ENCODE data around the gene CMC2. TPM values are rescaled to one million over a fixed set of nuclear protein-coding genes. Genes with fewer than 3 reads are reported as not detected.

Gene CMC2
- total RNA-seq, 1 experiment from 2014 or later, result 80.8 TPM

DNA sequence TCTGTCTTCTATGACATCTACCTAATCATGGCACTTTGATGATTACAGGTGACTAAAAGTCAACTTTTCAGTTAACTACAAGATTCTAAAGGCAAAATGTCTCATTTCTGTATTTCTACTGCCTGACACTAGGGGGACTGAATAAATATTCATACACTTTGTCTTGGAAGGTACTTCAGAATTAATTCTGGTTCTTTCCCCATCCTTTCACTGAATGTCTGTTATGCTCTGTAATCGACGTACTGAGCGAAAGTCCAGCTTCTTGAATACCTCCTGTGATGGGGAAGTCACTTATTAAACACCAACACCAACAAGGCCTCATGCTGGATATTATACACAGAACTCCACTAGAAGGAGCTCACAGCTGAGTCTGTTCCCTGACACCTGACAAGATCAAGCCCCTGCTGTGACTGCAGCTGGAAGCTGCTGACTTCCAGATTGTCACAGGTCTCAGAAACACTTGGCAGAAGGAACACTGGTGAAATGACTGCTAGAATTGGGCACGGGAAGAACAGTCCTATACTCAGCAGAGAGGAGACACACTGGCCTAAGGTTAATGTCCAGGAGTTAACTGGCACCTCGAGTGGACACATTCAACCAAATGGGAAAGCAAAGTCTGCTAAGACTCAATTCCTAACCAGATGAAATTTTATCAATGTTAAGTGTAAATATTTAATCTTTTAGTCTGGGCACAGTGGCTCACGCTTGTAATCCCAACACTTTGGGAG lies 31.9 kb downstream of the CMC2 start:
- DNase-seq (ENCODE audit: low read depth), result no peak

DNA sequence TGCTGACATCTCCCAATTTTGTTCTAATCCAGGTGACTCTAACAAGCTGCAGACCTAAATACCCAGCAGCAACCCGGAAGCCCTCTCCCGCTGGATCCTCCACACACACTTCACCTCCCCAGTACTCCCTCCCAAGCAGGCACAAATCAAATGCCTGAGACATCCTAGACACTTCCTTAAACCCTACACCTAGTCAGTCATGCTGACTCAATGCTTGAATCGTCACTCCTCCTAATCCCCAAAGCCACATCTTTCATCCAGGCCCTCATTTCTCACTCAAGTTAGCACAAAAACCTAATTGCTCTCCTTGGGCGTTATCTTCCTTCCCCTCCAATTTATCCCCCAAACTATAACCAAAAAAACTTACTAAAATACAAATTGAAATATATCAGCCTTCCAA lies 32.7 kb downstream of the CMC2 start:
- peak; percentile 76 for DNase-seq (ENCODE audit: low read depth)

DNA sequence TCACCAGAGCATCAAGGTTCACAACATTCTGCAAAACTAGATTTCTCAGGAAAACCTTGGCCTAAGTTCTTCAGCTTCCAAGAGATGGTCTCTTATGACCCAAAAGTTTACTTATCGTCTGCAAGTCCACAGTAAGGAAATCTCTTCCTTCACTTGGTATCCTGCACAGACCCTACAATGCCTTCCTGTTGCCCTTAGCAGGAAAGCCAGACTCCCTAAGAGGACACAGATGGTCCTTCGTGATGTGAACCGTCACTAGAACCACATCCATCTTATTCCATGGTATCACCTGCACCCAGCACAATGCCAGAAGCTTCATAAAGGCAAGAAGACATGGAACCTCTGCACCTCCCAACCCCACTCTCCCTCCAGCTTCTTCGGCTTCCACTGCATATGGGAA lies 34.1 kb downstream of the CMC2 start:
- DNase-seq (ENCODE audit: low read depth), result no peak

DNA sequence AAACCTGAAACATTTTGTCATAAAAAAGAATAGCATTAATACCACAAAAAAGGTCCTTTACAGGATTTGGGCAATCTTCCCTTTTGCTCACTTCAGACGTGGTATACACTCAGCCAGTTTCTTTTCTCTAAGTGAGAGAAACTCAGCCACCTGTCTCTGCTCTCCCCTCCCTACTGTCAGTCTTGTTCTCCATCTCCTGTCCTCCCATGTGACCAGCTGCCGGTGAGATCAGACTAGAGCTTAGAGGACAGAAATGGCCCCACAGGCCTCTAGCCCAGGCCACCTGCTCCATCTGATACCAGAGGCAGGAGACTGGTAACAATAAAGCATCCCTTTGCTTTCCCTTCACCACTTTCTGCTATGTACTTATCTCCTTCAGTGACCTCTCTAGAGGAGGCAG lies 34.9 kb downstream of the CMC2 start:
- DNase-seq (ENCODE audit: low read depth), result peak; percentile 34

DNA sequence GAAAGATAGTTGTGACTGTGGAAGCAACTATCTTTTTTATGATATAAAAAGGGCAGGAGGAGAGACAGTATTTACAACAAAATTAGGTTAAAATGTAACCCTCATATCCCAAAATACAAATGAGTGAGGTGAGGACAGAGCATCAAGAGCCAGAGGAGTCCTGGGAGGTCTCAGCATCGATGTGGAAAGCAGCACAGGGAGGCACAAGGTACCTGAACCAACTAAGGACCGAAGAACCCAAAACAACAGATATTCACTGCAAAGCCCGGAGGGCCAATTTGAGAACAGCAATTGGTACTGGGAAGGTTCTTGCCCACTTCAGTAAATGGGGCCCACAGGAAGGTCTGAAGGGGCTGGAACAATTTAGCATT lies 37.6 kb downstream of the CMC2 start:
- no peak for DNase-seq (ENCODE audit: low read depth)

DNA sequence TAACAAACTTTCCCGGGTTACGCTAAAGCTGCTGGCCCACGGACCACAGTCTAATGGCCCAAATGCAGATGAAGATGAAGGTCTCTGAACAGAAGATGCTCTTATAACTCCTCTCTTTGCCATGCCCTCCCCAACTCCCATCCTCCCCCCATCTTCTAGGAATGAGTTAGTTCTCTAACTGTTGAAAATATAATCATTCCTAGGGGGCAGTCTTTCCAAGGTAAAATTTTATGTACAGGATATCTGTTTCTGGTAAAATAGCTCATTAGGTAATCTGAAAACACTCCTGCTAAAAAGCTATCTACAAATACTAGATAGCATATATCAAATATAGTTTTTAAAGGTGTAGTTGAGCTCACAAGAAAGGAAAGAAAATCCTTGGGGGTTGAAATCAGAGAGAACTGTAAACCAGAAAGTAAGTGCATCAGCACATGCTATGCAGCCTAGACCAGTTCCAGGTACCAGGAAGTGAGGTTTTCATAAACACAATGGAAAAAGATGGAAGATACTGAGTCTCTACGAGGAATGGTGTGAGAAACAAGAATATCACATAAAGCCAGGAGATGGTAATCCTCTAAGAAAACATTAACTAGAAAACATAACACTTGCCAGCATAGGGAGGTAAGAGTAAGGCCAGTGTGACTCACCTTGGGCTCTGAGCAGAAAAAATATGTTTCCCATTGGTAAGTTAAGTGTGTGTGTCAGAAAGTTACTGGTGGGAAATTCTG lies 38.1 kb downstream of the CMC2 start:
- peak; percentile 15 for DNase-seq (ENCODE audit: low read depth)

DNA sequence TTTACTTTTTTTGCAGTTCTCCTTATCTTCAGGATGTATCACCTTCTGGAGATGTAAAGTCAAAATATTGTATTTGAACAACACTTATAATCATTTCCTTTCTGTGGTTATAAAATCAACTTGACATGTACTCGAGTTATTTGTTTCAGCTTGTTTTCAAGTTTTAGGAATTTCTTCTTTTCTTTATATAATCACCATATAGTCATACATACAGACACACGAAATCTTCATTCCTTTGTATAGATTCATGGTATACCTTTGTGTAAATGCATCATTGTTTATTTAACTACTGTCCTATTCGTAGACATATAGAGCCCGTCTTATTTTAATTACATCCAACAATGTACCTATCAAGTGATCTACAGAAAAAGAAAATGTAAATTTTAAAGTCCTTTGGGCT lies 40.1 kb downstream of the CMC2 start:
- DNase-seq (ENCODE audit: low read depth), result no peak

DNA sequence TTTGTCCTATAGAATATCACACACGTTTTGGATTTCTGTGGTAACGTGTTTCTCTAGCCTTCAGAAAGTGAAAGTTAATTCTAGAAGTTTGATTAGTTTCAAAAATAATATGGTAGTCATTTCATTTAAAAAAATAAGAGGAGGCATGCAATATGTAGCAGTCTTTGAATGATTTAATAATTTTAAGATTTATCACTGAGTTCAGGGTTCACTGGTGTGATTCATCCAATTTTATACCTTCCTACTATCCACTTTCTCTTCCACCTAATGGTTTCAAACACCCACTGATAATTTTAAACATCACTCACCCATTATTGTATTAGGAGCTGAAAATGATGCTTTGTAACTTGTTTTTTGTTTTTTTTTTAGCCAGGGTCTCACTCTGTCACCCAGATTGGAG lies 42.3 kb downstream of the CMC2 start:
- no peak for DNase-seq (ENCODE audit: low read depth)

DNA sequence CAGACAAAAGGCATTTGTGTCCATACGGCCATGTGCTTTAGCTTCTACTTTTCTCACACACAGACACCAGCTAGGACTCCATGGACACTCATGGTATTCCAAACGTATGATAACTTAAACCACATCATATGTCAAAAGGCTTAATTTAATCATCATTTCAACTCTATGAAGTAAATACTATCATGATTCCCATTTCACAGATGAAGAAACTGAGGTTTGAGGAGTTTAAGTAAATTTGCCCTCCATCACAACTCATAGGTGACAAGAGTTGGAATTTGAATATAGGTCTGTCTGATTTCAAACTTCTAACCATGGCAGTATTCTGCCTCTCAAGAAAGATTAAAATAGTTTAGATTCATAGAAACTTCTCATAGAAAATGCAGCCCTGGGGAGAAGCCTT lies 43.8 kb downstream of the CMC2 start:
- DNase-seq (ENCODE audit: low read depth), result no peak

DNA sequence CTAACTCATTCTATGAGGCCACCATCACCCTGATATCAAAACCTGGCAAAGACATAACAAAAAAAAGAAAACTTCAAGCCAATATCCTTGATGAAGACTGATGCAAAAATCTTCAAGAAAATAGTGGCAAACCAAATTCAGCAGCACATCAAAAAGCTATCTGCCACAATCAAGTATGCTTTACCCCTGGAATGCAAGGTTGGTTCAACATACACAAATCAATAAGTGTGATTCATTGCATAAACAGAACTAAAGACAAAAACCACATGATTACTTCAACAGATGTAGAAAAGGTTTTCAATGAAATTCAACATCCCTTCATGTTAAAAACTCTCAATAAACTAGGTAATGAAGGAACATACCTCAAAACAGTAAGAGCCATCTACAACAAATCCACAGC lies 48.4 kb downstream of the CMC2 start:
- no peak for DNase-seq (ENCODE audit: low read depth)

DNA sequence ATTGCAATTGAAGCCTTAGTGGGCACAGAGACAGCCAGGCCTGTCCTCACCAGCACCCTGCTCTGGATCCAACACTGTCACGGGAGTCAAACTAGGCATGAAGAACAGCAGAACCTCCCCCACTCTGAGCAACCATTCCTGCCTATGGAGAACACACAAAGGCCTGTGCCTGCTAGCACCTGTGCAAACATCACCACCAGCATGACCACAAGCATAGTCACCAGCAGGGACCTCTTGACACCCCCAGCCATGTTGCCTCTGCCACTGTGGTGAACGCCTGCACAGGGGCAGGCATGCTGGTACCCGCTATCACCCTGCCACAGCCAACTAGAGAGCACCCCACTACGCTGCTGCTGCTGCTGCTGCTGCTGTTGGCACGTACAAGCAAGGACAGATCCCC lies 51.7 kb downstream of the CMC2 start:
- no peak for DNase-seq (ENCODE audit: low read depth)

DNA sequence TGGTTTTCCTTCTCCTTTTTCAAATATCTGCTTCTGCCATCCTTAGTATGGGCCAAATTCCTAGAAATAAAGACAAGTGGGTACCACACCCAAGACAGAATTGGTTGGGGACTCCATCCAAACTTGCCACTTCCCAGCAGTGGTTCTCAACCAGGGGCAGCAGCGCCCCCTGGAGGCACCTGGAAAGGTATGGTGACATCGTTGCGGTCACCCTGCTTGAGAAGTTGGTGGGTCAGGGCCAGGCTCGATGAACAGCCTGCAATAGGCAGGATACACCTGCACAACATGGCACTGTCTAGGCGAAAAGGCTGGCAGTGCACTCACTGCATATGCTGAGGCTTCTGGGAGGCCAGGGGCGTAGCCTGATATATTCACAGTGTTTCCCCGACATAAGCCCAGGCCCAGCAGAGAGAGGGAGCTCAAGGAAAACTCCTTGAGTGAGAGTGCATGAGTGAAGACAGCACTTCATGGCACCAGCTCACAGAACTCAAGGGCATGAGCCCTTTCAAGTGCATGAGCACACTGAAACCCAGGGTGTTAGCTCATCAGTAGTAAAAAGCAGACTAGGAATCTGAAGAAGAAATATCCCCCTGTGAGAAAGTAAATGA lies 57.7 kb downstream of the CMC2 start:
- no peak for DNase-seq (ENCODE audit: low read depth)

DNA sequence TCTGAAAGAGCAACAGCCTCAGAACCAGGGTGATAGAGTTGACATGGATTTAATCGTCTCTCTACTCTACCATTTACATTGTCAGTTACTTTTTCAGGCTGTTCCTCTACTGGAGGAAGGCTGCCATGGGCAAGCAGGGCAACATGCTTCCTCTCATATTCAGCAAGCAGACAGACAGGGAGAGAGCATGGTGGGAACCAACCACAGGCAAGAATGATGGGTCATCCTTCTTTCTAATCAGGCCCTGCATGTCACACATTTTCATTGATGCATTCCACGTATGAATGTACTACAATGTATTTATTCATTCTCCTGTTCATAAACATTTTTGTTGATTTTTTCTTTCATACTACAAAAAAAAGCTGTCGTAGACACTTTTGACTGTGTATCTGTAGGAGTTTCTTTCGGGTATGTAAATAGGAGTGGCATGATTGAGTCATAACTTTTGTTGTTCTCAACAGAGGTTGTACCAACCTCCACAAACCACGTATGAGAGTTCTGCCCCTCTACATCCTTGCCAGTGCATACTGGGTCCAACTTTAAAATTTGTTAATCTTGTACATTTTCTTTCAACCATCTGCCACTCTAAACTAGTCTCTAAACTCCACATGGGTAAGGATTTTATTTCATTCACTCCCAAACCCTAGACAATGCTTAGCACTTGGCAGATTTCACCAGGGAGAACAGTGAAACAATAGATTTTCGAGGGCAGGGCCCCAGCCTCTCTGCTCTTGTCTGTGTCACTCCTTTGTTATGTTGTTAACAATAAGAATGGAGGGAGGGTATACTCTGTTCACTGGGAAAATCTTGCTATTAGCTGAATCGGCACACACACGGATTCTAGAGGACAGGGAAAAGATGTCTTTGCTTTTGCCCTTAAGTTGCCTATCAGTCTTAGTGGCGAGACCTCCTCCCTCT lies 58.7 kb downstream of the CMC2 start:
- no peak for DNase-seq (ENCODE audit: low read depth)

DNA sequence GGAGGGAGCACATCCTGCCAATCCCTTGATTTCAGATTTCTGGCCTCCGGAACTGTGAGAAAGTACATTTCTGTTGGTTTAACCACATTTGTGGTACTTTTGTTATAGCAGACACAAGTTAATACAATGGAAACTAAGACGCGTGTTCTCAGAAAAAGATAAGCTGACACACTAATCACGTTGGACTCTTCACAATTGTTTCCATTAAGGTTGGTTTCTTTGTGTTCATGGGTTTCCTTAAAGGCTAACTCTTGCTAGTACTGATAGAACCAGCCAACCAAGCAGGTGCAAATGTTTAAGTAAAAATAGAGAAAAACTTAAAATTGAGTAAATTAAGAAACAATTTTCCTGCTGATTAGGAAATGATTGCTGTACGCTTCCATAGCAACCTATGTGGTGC lies 59.4 kb downstream of the CMC2 start:
- DNase-seq (ENCODE audit: low read depth), result no peak

DNA sequence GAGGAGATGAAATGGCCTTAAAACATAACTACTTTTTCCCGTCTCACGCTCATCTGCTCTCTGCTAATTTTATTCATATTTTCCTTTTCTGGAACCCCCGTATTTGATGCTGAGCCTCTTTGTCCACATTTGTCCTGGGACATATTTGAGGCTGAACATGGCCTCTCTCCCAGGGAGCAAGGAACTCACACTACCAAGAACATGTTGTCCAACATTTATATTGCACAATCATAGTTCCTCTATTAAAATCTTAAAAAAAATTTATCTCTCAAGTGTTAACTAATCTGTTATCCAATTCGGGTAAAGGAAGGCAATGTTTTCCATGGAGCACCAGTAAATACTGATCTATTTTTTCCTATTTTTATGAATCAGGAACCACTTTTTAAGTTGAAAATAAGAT lies 60.2 kb downstream of the CMC2 start:
- no peak for DNase-seq (ENCODE audit: low read depth)

DNA sequence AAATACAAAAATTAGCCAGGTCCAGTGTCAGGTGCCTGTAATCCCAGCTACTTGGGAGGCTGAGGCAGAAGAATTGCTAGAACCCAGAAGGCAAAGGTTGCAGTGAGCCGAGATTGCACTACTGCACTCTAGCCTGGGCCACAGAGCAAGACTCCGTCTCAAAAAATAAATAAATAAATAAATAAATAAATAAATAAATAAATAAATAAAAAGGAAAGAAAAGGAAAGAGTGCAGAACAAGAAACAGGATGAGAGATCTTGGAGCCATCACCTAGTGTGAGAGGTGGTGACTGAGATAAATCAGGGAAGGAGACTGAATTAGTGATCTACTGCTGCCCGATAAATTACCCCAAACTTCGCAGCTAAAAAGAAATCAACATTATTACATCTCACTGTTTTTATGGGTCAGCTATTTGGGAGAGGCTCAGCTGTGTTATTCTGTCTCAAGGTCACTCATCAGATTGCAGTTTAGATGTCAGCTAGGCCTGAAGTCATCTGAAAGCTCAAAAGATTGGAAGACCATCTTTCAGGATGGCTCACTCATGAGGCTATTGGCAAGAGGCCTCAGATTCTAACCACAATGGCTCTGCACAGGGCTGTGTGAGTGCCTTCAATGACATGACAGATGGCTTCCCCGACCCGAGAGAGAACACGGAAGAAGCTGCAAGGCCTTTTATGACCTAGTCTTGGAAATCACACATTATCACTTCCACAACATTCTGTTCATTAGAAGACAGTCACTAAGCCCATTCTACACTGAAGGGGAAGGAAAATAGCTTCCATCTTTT lies 66.4 kb downstream of the CMC2 start:
- peak; percentile 13 for DNase-seq (ENCODE audit: low read depth)

DNA sequence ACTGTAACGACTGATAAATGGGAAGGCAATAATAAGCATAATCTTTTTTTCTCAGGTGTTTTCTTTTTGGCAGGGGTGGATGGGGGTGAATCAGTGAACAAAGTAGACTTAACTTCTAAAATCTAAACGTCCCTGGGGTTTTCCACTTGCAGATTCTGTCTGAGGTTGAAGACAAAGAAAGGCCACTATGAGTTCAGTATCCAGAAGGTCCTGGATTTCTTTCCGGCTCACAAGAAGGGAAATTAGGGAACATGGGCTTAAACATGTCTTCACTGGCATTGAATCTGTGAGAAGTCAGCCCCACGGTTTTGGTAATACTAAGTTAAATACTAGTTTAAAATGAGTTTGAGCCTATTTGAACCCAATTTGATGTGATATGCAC lies 67.8 kb downstream of the CMC2 start:
- DNase-seq (ENCODE audit: low read depth), result no peak

DNA sequence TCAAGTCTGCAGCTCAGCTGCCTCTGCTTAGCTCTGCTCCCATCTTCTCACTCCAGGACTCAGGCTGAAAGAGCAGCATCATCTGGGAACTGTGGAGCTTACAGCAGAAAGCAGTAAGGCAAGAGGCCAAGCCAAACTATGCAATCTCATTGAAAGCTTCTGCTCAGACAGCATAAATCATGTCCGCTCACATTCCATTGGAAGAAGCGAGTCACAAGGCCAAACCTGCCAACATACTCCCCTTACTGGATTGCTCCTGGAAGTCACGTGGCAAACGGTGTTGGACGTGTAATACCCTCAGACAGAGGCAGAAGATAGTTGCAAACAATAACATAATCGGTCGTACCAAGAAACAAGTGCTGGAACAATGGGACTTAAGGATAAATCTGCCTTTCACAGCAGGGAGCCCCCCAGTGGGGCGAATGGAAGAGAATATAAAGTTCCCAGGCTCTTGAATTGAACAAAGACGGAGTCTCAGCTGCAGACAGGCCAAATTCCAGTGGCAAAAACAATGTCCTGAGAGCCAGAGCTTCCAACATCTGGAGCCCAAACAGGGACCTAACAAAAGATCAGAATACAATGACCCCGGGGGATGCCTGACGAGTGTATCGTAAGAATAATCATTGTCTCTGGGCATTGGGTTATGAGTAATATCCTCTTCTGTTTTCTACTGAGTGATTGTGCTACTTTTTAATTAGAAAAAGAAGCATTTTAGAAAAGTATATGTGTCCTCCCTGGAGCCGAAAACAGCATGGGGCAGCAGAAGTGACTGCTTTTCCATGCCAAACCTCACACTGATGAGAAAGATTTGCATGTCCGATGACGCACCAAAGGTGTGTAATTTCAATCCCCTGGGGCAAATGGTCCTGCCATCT lies 68.4 kb downstream of the CMC2 start:
- DNase-seq (ENCODE audit: low read depth), result peak; percentile 72

DNA sequence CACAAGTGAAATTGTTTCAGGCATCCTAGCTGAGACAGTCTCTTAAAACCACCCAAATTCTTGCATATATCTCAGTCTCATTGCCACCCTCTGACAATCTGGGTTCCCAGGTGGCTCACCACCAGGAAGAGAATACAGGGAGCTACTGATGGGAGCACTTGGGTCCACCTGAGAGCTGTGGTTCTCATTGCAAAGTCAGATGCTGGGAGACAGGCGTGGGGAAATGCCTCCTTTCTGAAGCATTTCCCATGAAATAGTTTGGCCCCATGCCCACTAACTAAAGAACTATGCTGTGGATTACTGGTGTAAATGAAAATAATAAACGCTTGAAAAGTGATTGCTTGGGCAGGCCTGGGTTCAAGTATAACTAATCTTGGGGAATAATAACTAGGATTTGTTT lies 70.3 kb downstream of the CMC2 start:
- no peak for DNase-seq (ENCODE audit: low read depth)

DNA sequence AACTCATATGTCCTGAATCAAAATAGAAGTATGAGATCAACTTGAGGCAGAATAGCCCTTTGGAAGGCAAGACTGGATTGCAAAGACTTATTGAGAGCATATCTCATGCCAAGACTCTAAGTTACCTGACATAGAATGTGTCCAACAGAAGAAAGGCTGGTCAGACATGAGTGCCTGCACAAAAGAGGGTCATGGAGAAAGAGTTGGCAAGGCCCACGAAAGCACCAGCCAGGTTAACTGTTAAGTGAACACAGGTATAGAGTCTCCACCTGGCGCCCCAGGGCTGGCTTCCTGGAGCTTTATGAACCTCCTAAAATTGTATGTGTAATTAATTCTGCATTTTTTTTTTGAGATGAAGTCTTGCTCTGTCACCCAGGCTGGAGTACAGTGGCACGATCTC lies 71.0 kb downstream of the CMC2 start:
- DNase-seq (ENCODE audit: low read depth), result no peak

Data from LHCN-M2 (cell line).